HL-60 (cell line): ENCODE results near the gene EMP1.

ENCODE experiments used
- DNase-seq, 2 experiments: peaks; one replicate each; pipeline ENCODE4 v3.0.0-alpha.2; 2010 to 2020; ENCODE audit warnings: low read depth in 1 of 2, low spot score in 1 of 2
- H3K27ac ChIP-seq: fragments of 250-450 bp; sonication (Bioruptor Pico); replicated peaks from 2 replicates; pipeline ENCODE4 v1.5.1; 2020; ENCODE audit warnings: mild to moderate bottlenecking, moderate library complexity
- H3K27me3 ChIP-seq: fragments of 250-450 bp; sonication (Bioruptor Pico); 2 replicates; pipeline ENCODE4 v1.5.1; 2021; ENCODE audit warnings: mild to moderate bottlenecking, moderate library complexity; ENCODE audit not compliant: insufficient read depth, poor library complexity, severe bottlenecking
- H3K4me3 ChIP-seq: replicated peaks from 2 replicates; pipeline ENCODE4 v1.5.1; 2011; ENCODE audit warnings: mild to moderate bottlenecking, control low read depth, low read length; ENCODE audit not compliant: insufficient read depth
- GABPA ChIP-seq: IDR thresholded peaks from 2 replicates; pipeline ENCODE4 v1.6.1; 2012; ENCODE audit warnings: low read depth
- POLR2AphosphoS5 ChIP-seq: IDR thresholded peaks from 2 replicates; pipeline ENCODE4 v1.6.1; 2012; ENCODE audit warnings: low read depth
- SPI1 ChIP-seq: IDR thresholded peaks from 2 replicates; pipeline ENCODE4 v1.6.1; 2012; ENCODE audit warnings: low read depth, mild to moderate bottlenecking, borderline replicate concordance
- TF ChIP-seq, protein P1 (sequence below): IDR thresholded peaks from 2 replicates; pipeline ENCODE4 v1.6.1; 2012; ENCODE audit warnings: low read depth; ENCODE audit not compliant: insufficient replicate concordance
- TF ChIP-seq, protein P2 (sequence below): IDR thresholded peaks from one replicate; pipeline ENCODE4 v1.5.1; 2011; ENCODE audit warnings: low read length, control low read depth, inconsistent platforms; ENCODE audit not compliant: insufficient read depth

EMP1 gene

DNA sequence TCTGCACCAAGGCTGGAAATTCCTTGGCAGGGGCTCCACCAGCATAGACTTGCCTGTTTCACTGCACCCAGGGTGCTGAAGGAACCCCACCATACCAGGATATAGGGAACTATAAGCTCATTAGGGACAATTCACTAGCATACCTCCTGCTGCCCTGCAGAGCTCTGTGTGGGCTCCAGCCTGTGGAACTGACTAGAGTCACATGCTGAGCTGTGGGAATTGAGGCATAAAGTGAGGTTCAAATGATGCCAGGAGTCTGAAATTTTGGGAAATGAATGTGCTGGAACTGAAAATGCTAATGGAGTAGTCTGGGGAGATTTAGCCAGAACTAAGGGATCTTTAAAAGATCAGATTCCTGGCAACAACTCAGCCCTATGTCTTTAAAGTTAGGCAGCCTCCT lies 7.3 kb upstream of the EMP1 start:
- no peak for DNase-seq
- H3K4me3 ChIP-seq: no peak overlapping the region
- TF ChIP-seq SPI1 (no peak), POLR2AphosphoS5 (no peak)
- TF ChIP-seq, protein P1, sequence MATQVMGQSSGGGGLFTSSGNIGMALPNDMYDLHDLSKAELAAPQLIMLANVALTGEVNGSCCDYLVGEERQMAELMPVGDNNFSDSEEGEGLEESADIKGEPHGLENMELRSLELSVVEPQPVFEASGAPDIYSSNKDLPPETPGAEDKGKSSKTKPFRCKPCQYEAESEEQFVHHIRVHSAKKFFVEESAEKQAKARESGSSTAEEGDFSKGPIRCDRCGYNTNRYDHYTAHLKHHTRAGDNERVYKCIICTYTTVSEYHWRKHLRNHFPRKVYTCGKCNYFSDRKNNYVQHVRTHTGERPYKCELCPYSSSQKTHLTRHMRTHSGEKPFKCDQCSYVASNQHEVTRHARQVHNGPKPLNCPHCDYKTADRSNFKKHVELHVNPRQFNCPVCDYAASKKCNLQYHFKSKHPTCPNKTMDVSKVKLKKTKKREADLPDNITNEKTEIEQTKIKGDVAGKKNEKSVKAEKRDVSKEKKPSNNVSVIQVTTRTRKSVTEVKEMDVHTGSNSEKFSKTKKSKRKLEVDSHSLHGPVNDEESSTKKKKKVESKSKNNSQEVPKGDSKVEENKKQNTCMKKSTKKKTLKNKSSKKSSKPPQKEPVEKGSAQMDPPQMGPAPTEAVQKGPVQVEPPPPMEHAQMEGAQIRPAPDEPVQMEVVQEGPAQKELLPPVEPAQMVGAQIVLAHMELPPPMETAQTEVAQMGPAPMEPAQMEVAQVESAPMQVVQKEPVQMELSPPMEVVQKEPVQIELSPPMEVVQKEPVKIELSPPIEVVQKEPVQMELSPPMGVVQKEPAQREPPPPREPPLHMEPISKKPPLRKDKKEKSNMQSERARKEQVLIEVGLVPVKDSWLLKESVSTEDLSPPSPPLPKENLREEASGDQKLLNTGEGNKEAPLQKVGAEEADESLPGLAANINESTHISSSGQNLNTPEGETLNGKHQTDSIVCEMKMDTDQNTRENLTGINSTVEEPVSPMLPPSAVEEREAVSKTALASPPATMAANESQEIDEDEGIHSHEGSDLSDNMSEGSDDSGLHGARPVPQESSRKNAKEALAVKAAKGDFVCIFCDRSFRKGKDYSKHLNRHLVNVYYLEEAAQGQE: no peak
- H3K27me3 ChIP-seq: no peaks in the 10 kb centered on the region
- no peak overlapping the region for H3K27ac ChIP-seq

DNA sequence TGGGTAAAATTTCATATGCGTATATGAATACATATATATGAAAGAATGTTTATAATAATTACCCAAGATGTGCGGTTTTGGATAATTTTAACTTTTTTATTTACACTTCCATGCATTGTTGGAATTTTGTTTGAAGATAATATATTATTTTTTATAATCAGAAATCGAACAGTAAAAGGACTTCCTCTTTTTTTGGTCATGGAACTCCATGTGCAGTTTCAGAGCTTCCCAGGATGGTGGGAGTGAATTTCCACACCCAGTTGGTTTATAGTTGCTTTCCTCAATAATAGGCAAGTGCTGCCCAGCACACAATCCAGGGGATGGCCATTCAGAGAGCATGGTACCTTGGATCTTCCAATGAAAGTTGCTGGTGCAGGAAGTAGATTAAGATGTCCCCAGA lies 6.3 kb upstream of the EMP1 start:
- no peak overlapping the region for H3K4me3 ChIP-seq
- DNase-seq: no peak
- no peak overlapping the region for H3K27ac ChIP-seq
- TF ChIP-seq SPI1: peak; percentile 78
- TF ChIP-seq, protein P2, sequence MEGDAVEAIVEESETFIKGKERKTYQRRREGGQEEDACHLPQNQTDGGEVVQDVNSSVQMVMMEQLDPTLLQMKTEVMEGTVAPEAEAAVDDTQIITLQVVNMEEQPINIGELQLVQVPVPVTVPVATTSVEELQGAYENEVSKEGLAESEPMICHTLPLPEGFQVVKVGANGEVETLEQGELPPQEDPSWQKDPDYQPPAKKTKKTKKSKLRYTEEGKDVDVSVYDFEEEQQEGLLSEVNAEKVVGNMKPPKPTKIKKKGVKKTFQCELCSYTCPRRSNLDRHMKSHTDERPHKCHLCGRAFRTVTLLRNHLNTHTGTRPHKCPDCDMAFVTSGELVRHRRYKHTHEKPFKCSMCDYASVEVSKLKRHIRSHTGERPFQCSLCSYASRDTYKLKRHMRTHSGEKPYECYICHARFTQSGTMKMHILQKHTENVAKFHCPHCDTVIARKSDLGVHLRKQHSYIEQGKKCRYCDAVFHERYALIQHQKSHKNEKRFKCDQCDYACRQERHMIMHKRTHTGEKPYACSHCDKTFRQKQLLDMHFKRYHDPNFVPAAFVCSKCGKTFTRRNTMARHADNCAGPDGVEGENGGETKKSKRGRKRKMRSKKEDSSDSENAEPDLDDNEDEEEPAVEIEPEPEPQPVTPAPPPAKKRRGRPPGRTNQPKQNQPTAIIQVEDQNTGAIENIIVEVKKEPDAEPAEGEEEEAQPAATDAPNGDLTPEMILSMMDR: no peak
- H3K27me3 ChIP-seq: no peaks in the 10 kb centered on the region

GRCh38 chr12:13192719-13193118 lies 3.8 kb upstream of the EMP1 start:
- TF ChIP-seq SPI1 (no peak), GABPA (no peak)
- TF ChIP-seq, protein P2: no peak
- TF ChIP-seq, protein P1: no peak
- H3K4me3 ChIP-seq: no peak overlapping the region
- no peak overlapping the region for H3K27ac ChIP-seq
- no peaks in the 10 kb centered on the region for H3K27me3 ChIP-seq
- DNase-seq: no peak

- no peaks in the 10 kb centered on the region for H3K27me3 ChIP-seq
- TF ChIP-seq, protein P1: no peak
- TF ChIP-seq GABPA (no peak), POLR2AphosphoS5 (no peak), SPI1 (no peak)
- TF ChIP-seq, protein P2: no peak
- H3K27ac ChIP-seq: no peak overlapping the region
- no peak overlapping the region for H3K4me3 ChIP-seq
- DNase-seq: no peak
Measured at GRCh38 chr12:13193505-13194231, 2.9 kb upstream of the EMP1 start.
